Osteocyte (in vitro differentiated cells): Measurements from ENCODE around the gene TMIE. TPM values are rescaled to one million over a fixed set of nuclear protein-coding genes. Genes with fewer than 3 reads are reported as not detected.

Experiments used
- DNase-seq: peaks from one replicate; pipeline ENCODE4 v3.0.0; 2021; ENCODE audit warnings: mixed read lengths; ENCODE audit not compliant: unreplicated experiment; ENCODE audit errors: extremely low spot score
- H3K27ac Mint-ChIP-seq: one replicate; pipeline ENCODE4 v1.8.0; 2021; ENCODE audit warnings: mild to moderate bottlenecking, mixed read lengths; ENCODE audit not compliant: unreplicated experiment
- H3K27me3 Mint-ChIP-seq: one replicate; pipeline ENCODE4 v1.8.0; 2021; ENCODE audit warnings: mixed read lengths; ENCODE audit not compliant: unreplicated experiment
- H3K36me3 Mint-ChIP-seq: one replicate; pipeline ENCODE4 v1.8.0; 2021; ENCODE audit warnings: mixed read lengths; ENCODE audit not compliant: unreplicated experiment
- H3K4me1 Mint-ChIP-seq: one replicate; pipeline ENCODE4 v1.8.0; 2021; ENCODE audit warnings: mixed read lengths; ENCODE audit not compliant: unreplicated experiment
- H3K4me3 Mint-ChIP-seq: one replicate; pipeline ENCODE4 v1.8.0; 2021; ENCODE audit warnings: mild to moderate bottlenecking, moderate library complexity, mixed read lengths; ENCODE audit not compliant: unreplicated experiment
- H3K9me3 Mint-ChIP-seq: one replicate; pipeline ENCODE4 v1.8.0; 2021; ENCODE audit warnings: mixed read lengths; ENCODE audit not compliant: unreplicated experiment
- CTCF ChIP-seq: fragments of 200-600 bp; sonication (generic); IDR thresholded peaks from 2 replicates; pipeline ENCODE4 v1.5.0; 2021; ENCODE audit warnings: antibody characterized with exemption, mild to moderate bottlenecking, moderate library complexity
- total RNA-seq: library from RNA; stranded (reverse); gene quantifications from 2 replicates; pipeline ENCODE4 v1.2.1, GENCODE V29; 2021

The TMIE gene
- total RNA-seq, 1 donor from 2014 or later, result not detected

DNA sequence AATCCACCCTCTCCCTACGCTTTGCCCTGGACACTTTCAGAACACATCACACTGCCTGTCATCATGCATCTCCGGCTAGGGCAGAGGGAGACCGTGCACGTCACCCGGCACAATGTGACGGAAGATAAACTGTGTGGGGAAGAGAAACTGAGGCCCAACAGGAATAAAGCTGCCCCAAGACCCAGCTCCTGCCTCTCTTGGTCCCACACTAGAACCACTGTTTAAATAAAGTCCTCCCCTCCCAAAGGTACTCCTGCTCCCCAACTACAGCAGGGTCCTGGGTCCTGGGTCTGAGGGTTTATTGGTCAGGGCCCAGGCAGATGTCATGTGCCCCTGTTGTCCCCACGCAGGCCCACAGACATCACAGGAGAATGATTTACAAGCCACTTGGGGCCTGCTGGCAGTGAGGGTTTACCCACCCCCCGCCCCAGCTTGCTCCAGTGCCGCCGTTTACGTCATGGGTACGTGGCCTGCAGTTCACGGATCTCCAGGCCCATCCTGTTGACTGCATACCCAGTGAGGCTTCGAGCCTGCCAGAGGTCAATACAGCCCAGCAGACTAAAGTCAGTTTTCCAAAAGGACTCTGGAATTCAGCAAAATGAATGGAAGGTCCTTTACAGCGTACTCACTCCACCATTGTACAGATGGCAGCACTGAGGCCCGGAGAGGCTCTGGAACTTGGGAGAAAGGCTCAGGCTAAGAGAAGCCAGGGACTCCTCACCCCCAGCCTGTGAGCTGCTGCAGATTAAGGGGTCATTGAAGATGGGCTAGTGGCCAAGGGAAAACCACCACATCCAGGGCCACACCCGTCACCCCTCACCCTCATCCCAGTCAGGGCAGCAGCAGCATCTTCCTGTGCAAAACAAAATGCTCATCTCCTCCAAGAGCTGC is 30.9 kb upstream of the TMIE start:
- Mint-ChIP-seq H3K9me3 (no peaks in the 10 kb centered on the region), H3K36me3 (no peaks in the 10 kb centered on the region), H3K4me1 (no peaks in the 10 kb centered on the region), H3K27ac (no peak overlapping the region), H3K4me3 (no peak overlapping the region), H3K27me3 (no peaks in the 10 kb centered on the region)
- TF ChIP-seq CTCF, result no peak
- no peak for DNase-seq

DNA sequence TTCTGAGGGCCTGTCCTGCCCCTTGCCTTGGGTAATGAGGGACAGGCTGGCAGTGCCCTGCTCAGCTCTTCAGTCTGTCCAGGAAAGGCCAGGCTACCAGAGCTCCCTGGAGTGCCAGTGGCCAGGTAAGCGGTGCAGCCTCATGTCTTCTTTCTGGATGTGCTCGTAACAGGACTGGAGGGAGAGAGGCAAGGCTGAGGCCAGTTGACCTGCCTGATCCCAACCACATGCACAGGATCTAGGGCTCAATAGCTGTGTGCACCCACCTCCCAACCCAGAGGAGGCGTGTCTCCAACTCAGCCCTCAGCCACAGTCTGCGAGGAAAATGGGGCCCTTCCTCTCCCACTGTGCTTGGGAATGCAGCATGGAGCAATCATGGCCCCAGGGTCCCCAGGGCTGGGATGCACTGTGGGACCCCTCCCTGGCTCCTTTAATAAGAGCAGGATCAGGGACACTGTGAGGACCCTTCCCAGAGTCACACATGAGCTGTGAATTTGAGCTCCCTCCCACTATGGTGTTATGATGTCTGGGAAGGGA is 30.2 kb upstream of the TMIE start:
- H3K9me3 Mint-ChIP-seq, result no peaks in the 10 kb centered on the region
- no peaks in the 10 kb centered on the region for H3K4me1 Mint-ChIP-seq
- no peak for DNase-seq
- no peak for TF ChIP-seq CTCF
- no peaks in the 10 kb centered on the region for H3K36me3 Mint-ChIP-seq
- no peak overlapping the region for H3K27ac Mint-ChIP-seq
- no peaks in the 10 kb centered on the region for H3K27me3 Mint-ChIP-seq
- no peak overlapping the region for H3K4me3 Mint-ChIP-seq

DNA sequence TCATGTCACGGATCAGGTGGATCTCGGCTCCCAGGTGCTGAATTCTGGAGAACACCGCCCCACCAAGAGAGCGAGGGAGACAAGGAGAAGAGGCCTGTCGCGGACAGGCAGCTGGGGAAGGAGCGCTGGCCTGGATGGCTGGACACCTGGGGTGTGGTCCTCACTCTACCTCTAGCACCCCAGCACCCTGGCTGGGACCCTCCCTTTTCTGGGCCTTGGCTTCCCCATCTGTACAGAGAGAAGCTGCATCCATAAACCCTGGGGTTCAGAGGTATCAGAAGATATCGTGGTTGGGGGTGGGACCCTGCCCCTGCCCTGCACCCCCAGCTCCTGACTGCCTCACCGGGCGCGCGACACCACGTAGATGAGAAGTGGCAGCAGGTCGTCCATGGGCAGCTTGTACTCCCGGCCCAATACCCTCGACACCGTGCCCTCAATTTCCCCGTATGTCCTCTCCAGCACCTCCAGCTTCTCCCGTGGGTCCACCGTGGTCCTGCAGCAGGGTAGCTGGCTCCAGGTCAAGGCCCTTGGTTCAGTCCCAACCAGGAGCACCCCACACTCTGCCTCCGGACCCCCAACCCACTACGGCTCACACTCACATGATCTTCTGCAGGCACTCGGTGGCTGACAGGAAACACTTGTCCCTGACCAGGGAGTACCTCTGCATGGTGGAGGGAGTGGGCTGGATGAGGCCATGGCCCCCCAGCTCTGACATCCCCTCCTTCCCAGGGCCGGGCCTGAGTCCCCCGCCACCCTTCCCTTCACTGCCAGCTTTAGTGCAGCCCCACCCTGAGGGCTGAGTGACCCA is 29.4 kb upstream of the TMIE start:
- no peaks in the 10 kb centered on the region for H3K9me3 Mint-ChIP-seq
- no peak for DNase-seq
- TF ChIP-seq CTCF, result no peak
- no peaks in the 10 kb centered on the region for H3K36me3 Mint-ChIP-seq
- H3K27me3 Mint-ChIP-seq, result no peaks in the 10 kb centered on the region
- H3K4me1 Mint-ChIP-seq, result no peaks in the 10 kb centered on the region
- no peak overlapping the region for H3K4me3 Mint-ChIP-seq
- H3K27ac Mint-ChIP-seq, result no peak overlapping the region

DNA sequence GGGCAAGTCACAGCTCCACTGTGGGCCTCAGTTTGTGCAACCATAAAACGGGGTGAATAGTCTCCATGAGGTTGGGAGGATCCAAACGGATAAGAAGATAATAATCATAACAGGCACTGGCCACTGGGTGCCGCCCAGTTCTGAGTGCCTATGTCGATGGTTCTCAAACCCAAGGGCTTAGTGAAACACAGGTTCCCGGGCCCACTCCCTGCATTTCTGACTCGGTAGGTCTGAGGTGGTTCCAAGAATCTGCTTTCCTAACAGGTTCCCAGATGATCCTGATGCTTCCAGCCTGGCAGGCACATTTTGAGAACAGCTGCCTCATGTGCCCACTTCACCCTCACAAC is 28.9 kb upstream of the TMIE start:
- Mint-ChIP-seq H3K36me3 (no peaks in the 10 kb centered on the region), H3K27me3 (no peaks in the 10 kb centered on the region), H3K4me3 (no peak overlapping the region), H3K27ac (no peak overlapping the region), H3K4me1 (no peaks in the 10 kb centered on the region), H3K9me3 (no peaks in the 10 kb centered on the region)
- no peak for TF ChIP-seq CTCF
- DNase-seq, result no peak
